ENCODE data around the gene NUP153.
"Not testable (repeated sequence)": the region's sequence is repeated elsewhere in the genome, so short reads cannot be mapped to it uniquely, and the experiment has no call there.

The NUP153 gene

DNA sequence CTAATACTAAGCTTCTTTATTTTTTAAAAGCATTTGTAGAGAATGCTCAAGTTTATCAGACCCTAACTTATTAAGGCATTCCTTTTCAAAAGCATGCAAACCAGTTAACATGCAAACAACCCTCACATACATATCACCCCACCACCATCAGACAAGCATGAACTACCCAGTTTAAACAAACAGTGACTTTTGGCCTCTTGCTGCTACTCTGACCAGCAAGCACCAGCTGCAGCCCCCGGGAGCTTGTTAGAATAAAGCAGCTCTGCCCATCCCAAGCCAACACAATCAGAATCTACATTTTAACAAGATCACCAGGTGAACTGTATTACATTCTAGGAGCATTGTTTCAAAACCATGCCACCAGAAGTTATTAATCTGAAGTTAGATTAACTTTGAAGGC lies 5.9 kb upstream of the NUP153 start:
- no peak for FAIRE-seq

- no peak for FAIRE-seq
These were observed 3.6 kb upstream of the NUP153 start for GRCh38 chr6:17710331-17710730.

GRCh38 chr6:17709476-17709875 lies 2.8 kb upstream of the NUP153 start:
- FAIRE-seq, result no peak

DNA sequence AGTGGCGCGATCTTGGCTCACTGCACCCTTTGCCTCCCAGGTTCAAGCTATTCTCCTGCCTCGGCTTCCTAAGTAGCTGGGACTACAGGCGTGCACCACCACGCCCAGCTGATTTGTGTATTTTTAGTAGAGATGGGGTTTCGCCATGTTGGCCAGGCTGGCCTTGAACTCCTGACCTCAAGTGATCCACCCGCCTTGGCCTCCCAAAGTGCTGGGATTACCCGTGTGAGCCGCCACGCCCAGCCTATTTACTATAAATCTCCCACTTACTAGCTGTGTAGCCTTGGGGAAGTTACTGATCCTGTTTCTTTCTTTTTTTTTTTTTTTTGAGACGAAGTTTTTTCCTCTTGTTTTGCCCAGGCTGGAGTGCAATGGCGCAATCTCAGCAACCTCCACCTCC lies 1.3 kb upstream of the NUP153 start:
- not testable (repeated sequence) for FAIRE-seq

- FAIRE-seq, result no peak
These were observed 586 bp upstream of the NUP153 start for GRCh38 chr6:17707371-17707651.

DNA sequence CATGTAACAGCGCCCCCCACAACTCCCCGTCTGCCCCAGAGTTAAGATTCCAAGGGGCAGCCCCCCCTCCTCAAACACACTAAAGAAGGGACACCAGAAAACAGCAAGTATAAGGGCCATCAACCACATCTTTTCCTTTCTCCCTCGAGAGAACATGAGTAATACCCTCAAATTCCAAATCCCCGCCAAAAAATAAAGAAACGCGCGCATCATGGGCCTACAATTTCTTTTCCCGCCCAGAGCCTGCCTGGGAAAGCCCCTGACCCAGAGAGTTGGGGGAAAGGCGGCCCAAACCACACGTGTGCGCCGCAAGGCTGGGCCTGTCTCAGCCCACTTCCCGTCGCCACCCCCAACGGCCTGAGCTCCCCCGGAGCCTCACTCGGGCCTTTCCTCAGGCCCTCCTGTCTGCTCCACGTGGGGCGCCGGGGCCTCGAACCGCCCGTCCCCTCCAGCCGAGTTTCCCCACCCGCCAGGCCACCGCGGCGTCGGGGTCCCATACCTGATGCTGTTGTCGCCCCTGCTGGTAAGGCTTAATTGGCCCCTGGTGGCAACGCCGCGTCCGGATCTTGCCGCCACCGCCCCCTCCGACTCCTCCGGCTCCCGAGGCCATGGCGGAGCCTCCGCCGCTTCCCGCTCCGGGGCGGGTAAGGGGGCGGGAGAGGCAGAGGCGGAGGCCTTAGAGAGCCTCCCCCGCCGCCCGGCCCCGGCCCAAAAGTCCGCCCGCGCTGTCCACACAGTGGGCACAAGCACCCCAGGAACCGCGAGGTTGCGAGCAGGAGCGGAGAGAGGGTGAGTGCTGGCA lies 746 bp downstream of the NUP153 start:
- no peak for FAIRE-seq

GRCh38 chr6:17705428-17705777 lies 1.3 kb downstream of the NUP153 start:
- no peak for FAIRE-seq

DNA sequence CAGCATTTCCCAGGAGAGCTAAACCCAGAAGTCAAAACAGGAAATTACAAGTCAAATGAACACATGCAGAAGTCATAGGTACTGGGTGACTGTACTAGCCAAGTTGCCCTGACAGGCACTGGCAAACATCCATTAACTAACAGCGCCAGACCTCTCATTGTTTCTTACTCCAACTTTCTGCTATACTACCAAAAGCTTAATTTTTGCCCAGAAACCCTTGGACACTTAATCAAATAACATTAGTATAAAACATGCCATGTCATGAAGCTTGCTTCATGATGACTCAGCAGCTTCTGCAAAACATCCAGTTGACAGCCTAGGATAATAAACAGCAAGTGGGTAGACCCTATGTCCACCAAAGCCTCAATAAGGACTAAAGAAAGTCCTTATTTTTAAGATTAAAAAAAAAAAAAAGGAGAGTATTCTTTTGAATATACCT lies 3.5 kb downstream of the NUP153 start:
- no peak for FAIRE-seq

- no peak for FAIRE-seq
These were observed 6.0 kb downstream of the NUP153 start for GRCh38 chr6:17700421-17701416.

DNA sequence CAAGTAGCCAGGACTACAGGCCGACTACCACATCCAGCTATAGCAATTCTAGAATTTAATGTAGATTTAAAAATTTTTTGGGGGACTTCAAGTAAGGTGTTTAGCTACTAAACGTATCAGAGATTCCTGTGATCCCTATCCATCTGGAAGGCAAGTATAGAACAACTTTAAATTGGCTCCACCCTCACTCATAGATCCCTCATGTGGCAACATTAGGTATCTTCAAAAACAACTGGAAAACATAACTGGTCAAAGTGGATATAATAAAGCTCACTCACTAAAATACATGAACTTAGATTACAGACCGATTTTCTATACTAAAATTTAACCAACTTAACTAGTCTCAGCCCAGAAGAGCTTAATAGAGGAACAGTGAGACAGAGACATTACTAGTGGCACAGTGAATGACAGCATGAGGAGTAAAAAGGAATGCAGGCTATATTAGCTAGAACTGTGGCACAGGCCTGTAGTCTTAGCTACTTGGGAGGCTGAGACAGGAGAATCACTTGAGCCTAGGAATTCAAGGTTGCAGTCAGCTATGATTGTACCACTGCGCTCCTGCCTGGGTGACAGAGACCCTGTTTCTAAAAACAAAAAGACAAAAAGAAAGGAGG lies 14.7 kb downstream of the NUP153 start:
- FAIRE-seq, result no peak

GRCh38 chr6:17688481-17688880 lies 18.2 kb downstream of the NUP153 start:
- FAIRE-seq, result no peak

GRCh38 chr6:17687136-17687535 lies 19.6 kb downstream of the NUP153 start:
- no peak for FAIRE-seq

- no peak for FAIRE-seq
These were observed 22.6 kb downstream of the NUP153 start for GRCh38 chr6:17684134-17684533.

- FAIRE-seq, result no peak
These were observed 23.3 kb downstream of the NUP153 start for GRCh38 chr6:17683428-17683827.

GRCh38 chr6:17679726-17680125 lies 27.0 kb downstream of the NUP153 start:
- no peak for FAIRE-seq

DNA sequence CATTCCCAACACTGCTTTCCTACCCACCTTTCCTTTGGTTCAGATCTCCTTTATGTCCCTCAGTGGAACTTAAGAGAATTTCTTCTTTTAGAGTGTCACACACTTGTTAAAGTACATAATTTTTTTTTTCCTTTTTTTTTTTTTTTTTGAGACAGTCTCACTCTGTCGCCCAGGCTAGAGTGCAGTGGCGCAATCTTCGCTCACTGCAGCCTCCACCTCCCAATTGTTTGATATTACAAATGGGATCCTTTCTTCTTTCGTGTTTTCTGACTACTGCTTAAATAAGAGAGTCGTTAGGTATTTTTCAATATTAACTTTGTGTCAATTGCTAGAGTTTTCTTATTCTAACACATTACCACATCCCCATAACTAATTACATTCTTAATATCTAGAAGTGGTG lies 29.1 kb downstream of the NUP153 start:
- FAIRE-seq, result no peak

DNA sequence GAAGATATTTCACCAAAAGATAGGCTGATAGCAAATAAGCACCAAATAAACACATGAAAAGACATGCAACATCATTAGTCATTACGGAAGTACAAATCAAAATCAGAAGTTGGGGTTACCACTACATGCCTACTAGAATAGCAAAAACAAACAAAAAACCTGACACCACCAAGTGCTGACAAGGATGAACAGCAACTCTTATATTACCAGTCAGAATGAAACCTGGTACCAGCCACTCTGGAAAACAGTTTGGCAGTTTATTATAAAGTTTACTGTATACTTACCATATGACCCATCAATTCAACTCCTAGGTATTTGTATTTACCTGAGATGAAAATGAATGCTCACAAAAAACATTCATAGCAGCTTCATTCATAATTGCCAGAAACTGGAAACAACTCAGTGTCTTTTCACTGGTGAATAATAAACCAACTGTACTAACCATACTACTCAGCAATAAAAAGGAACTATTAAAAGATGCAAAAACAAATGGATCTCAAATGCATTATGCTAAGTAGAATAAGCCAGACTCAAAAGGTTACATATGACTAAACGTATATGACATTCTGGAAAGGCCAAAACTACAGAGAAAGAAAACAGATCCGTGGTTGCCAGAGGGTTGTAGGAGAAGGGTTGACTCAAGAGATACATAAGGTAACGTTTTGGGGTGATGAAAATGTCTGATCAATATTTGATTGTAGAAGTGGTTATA lies 33.0 kb downstream of the NUP153 start:
- no peak for FAIRE-seq

GRCh38 chr6:17672064-17672718 lies 34.5 kb downstream of the NUP153 start:
- no peak for FAIRE-seq

DNA sequence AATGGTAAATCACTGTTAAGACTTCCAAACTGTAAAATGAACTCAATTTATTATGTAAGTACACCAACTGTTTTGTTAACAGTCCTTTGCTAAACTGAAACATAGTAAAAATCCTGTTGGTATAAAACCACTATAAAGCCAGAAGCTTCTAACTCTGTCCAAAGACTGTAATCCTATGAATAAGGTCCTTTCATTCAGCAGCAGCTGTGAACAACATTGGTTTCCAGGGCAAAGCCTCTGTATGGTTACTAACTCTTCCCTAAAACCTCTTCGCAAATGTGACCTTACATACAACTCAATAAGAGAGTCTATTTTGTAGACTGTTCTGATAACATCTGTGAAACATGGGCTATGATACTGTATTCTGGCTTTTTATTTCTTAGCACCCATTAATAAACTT lies 40.1 kb downstream of the NUP153 start:
- no peak for FAIRE-seq

- no peak for FAIRE-seq
These were observed 41.6 kb downstream of the NUP153 start for GRCh38 chr6:17665132-17665531.

DNA sequence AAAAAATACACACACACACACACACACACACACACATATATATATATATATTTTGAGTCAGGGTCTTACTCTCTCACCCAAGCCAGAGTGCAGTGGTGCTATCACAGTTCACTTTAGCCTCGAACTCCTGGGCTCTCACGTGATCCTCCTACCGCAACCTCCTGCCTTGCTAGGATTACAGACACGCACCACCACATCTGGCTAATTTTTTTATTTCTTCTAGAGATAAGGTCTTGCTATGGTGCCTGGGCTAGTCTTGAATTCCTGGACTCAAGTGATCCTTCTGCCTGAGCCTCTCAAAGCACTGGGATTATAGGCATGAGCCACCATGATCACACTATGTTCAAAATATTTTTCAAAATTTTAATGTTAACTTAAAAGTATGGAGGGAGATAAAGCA lies 43.5 kb downstream of the NUP153 start:
- FAIRE-seq, result no peak

DNA sequence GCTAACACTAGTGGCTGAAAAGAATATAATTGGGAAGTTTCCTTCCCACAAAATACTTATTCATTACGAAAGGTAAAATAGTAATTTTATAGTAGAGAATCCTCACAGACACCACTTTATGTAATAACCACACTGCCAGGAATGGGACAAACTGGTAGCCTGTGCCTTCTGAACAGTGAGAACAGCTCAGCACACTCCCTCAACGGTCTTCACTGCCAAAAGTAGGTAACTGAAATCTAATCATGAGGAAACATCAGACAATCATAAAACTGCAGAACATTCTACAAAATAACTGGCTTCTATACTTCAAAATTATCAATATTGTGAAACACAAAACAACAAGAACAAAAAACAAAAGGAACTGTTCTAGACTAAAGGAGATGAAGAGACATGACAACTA lies 44.1 kb downstream of the NUP153 start:
- no peak for FAIRE-seq

All from endometrium (tissue), 2 donors.